ENCODE measurements around the gene TRIM15. TPM values are rescaled to one million over a fixed set of nuclear protein-coding genes. Genes with fewer than 3 reads are reported as not detected.
A peak's percentile ranks its signal among the peaks of the same experiment; 100 is the strongest.
"Not testable (repeated sequence)": the region's sequence is repeated elsewhere in the genome, so short reads cannot be mapped to it uniquely, and the experiment has no call there.

TRIM15 gene
- total RNA-seq (under 1 TPM in 2 of 4 donors, not detected in 2; 0.28 to 0.36 TPM), polyA plus RNA-seq (10 to 100 TPM; 38.4 to 52.0 (median 46.0) TPM)

- WGBS, 2 donors = 16 to 65% methylated on average over 31 of the region's 31 CpGs
- no peak for DNase-seq
- peak within 1 kb of the TSS in 1 of 4 donors; percentile 7 for H3K4me3 ChIP-seq
- H3K27ac ChIP-seq = peak within 1 kb of the TSS in 1 of 4 donors; percentile 42
- intact Hi-C loops (cut with DNase I) = no loop called here
- peaks cover 0 to 8% (median 0%) of the 10 kb centered on the region in 3 donors for H3K27me3 ChIP-seq
- H3K36me3 ChIP-seq = no peaks in the 10 kb centered on the region
- no peak for TF ChIP-seq POLR2AphosphoS5 (IDR thresholded peaks at IDR 0.05)
- peak in 1 of 2 donors; percentile 46 for TF ChIP-seq POLR2A (IDR thresholded peaks at IDR 0.05)
- H3K4me1 ChIP-seq = no peaks in the 10 kb centered on the region
- no peaks in the 10 kb centered on the region for H3K9me3 ChIP-seq
Observed at GRCh38 chr6:30163090-30163917, at the start of gene TRIM15. Gene TRIM15 (plus strand): TSS chr6:30163546. CDS start chr6:30163685, 139 bp downstream.

- WGBS, 2 donors = 65 to 71% methylated on average over 1 of the region's 1 CpG
- intact Hi-C loops (cut with DNase I) = no loop called here
- H3K27me3 ChIP-seq = peaks cover 0 to 59% (median 21%) of the 10 kb centered on the region in 3 donors
- no peaks in the 10 kb centered on the region for H3K4me1 ChIP-seq
- no peak overlapping the region for H3K4me3 ChIP-seq
- H3K9me3 ChIP-seq = no peaks in the 10 kb centered on the region
- DNase-seq = no peak
- TF ChIP-seq EP300 (IDR thresholded peaks at IDR 0.05) = no peak
- no peak overlapping the region for H3K27ac ChIP-seq
- H3K36me3 ChIP-seq = no peaks in the 10 kb centered on the region
Observed at GRCh38 chr6:30113841-30114240, 49.5 kb upstream of the TRIM15 start.

- Histone ChIP-seq H3K9me3 (no peaks in the 10 kb centered on the region), H3K4me3 (no peak overlapping the region), H3K27ac (no peak overlapping the region), H3K4me1 (no peaks in the 10 kb centered on the region), H3K36me3 (no peaks in the 10 kb centered on the region), H3K27me3 (peaks cover 0 to 31% (median 15%) of the 10 kb centered on the region in 3 donors)
- no peak for DNase-seq
- WGBS, 2 donors = 85 to 86% methylated on average over 6 of the region's 6 CpGs
- TF ChIP-seq POLR2AphosphoS5 (IDR thresholded peaks at IDR 0.05) (no peak), CTCF (IDR thresholded peaks at IDR 0.05) (no peak), EP300 (IDR thresholded peaks at IDR 0.05) (no peak), POLR2A (IDR thresholded peaks at IDR 0.05) (no peak)
- intact Hi-C loops (cut with DNase I) = no loop called here
Observed at GRCh38 chr6:30116724-30117123, 46.6 kb upstream of the TRIM15 start.

- intact Hi-C loops (cut with DNase I); DNase-seq; H3K4me3 ChIP-seq; H3K27ac ChIP-seq; H3K9me3 ChIP-seq; H3K36me3 ChIP-seq; H3K4me1 ChIP-seq: not testable (repeated sequence)
- H3K27me3 ChIP-seq = peaks cover 0 to 13% (median 6%) of the 10 kb centered on the region in 3 donors
- 89 to 91% methylated on average over 5 of the region's 5 CpGs for WGBS, 2 donors
Observed at GRCh38 chr6:30118691-30119090, 44.7 kb upstream of the TRIM15 start.

GRCh38 chr6:30121446-30122366 is 41.6 kb upstream of the TRIM15 start:
- H3K36me3 ChIP-seq = no peaks in the 10 kb centered on the region
- no peak overlapping the region for H3K27ac ChIP-seq
- no peak for DNase-seq
- H3K4me3 ChIP-seq = no peak overlapping the region
- no peaks in the 10 kb centered on the region for H3K9me3 ChIP-seq
- TF ChIP-seq POLR2A (IDR thresholded peaks at IDR 0.05) (no peak), POLR2AphosphoS5 (IDR thresholded peaks at IDR 0.05) (no peak), CTCF (IDR thresholded peaks at IDR 0.05) (no peak), EP300 (IDR thresholded peaks at IDR 0.05) (no peak)
- intact Hi-C loops (cut with DNase I) = no loop called here
- H3K27me3 ChIP-seq = peaks cover 3 to 25% (median 6%) of the 10 kb centered on the region in 3 donors
- 85 to 90% methylated on average over 10 of the region's 10 CpGs for WGBS, 2 donors
- H3K4me1 ChIP-seq = no peaks in the 10 kb centered on the region

GRCh38 chr6:30122515-30122914 is 40.8 kb upstream of the TRIM15 start:
- no peak overlapping the region for H3K27ac ChIP-seq
- DNase-seq = no peak
- no peak for TF ChIP-seq POLR2A (IDR thresholded peaks at IDR 0.05)
- no peak for TF ChIP-seq CTCF (IDR thresholded peaks at IDR 0.05)
- no peak for TF ChIP-seq POLR2AphosphoS5 (IDR thresholded peaks at IDR 0.05)
- TF ChIP-seq EP300 (IDR thresholded peaks at IDR 0.05) = no peak
- H3K27me3 ChIP-seq = peaks cover 4 to 26% (median 9%) of the 10 kb centered on the region in 3 donors
- no peaks in the 10 kb centered on the region for H3K9me3 ChIP-seq
- H3K36me3 ChIP-seq = no peaks in the 10 kb centered on the region
- intact Hi-C loops (cut with DNase I) = no loop called here
- peaks cover 0 to 5% (median 4%) of the 10 kb centered on the region in 4 donors for H3K4me1 ChIP-seq
- H3K4me3 ChIP-seq = no peak overlapping the region
- 13 to 67% methylated on average over 2 of the region's 2 CpGs for WGBS, 2 donors
